A549 (cell line): ENCODE results near the gene MEF2B.

Experiments used
- KDM1A ChIP-seq: fragments of 200-600 bp; sonication (generic); IDR thresholded peaks from 2 replicates; pipeline ENCODE4 v1.6.1; 2016; ENCODE audit warnings: low read depth, mild to moderate bottlenecking
- POLR2A ChIP-seq: IDR thresholded peaks from 2 replicates; pipeline ENCODE4 v1.6.1; 2012; ENCODE audit warnings: mild to moderate bottlenecking, low read length
- SMC3 ChIP-seq: fragments of >200 bp; sonication (Bioruptor Twin); formaldehyde crosslinking; IDR thresholded peaks from 3 replicates; pipeline ENCODE4 v1.6.1; 2018; ENCODE audit warnings: inconsistent platforms
- TF ChIP-seq, protein P1 (sequence below): fragments of >200 bp; sonication (Bioruptor Twin); formaldehyde crosslinking; IDR thresholded peaks from 3 replicates; pipeline ENCODE4 v1.5.1; 2016

GRCh38 chr19:19179548-19180441, 9.7 kb upstream of the MEF2B start:
- TF ChIP-seq, protein P1, sequence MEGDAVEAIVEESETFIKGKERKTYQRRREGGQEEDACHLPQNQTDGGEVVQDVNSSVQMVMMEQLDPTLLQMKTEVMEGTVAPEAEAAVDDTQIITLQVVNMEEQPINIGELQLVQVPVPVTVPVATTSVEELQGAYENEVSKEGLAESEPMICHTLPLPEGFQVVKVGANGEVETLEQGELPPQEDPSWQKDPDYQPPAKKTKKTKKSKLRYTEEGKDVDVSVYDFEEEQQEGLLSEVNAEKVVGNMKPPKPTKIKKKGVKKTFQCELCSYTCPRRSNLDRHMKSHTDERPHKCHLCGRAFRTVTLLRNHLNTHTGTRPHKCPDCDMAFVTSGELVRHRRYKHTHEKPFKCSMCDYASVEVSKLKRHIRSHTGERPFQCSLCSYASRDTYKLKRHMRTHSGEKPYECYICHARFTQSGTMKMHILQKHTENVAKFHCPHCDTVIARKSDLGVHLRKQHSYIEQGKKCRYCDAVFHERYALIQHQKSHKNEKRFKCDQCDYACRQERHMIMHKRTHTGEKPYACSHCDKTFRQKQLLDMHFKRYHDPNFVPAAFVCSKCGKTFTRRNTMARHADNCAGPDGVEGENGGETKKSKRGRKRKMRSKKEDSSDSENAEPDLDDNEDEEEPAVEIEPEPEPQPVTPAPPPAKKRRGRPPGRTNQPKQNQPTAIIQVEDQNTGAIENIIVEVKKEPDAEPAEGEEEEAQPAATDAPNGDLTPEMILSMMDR = no peak
- no peak for TF ChIP-seq POLR2A
- no peak for TF ChIP-seq SMC3
- no peak for TF ChIP-seq KDM1A
